Measurements from ENCODE around the gene CROCC2. TPM values are rescaled to one million over a fixed set of nuclear protein-coding genes. Genes with fewer than 3 reads are reported as not detected.

The CROCC2 gene
- polyA plus RNA-seq, 1 of the 3 experiments (the other 2 are of a cell fraction): not detected

DNA sequence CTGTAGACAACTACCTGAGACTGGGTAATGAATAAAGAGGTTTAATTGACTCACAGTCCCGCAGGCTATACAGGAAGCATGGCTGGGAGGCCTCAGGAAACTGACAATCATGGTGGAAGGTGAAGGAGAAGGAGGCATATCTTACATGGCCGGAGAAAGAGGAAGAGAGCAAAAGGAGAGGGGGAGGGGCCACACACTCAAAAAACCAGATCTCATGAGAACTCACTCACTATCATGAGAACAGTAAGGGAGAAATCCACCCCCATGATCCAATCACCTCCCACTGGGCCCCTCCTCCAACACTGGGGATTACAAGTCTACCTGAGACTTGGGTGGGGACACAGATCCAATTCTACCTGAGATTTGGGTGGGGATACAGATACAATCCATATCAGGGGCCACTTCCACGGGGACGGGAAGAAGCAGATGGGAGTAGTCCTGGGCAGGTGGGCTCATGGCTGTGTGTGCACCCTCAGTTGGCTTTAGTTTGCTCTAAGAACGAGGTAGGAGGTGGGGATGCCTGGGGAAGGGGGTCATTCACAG lies 20.0 kb upstream of the CROCC2 start:
- no peak overlapping the region for H3K4me3 ChIP-seq (ENCODE audit: low read depth in 2 of 2, low read length in 1 of 2)
- H3K4me1 ChIP-seq (ENCODE audit: control insufficient read depth in 1 of 2, insufficient read depth in 2 of 2, low read depth in 1 of 2, low read length in 1 of 2): no peaks in the 10 kb centered on the region; a peak in 1 of 4 replicates
- CTCF ChIA-PET: interaction anchor here (1.2 kb wide), 1 partner anchor 29 kb away, joined by 3 read pairs; no protein-coding TSS in a partner anchor
- no peaks in the 10 kb centered on the region for H4K20me1 ChIP-seq (ENCODE audit: insufficient read depth)
- no peaks in the 10 kb centered on the region for H3K9me3 ChIP-seq
- POLR2A ChIA-PET: no interaction called here
- no peaks in the 10 kb centered on the region for H3K79me2 ChIP-seq (ENCODE audit: insufficient read depth)
- TF ChIP-seq EZH2phosphoT487 (IDR thresholded peaks at IDR 0.05; ENCODE audit: borderline replicate concordance, low read depth) (no peak), TCF12 (IDR thresholded peaks at IDR 0.05) (no peak), MXI1 (IDR thresholded peaks at IDR 0.05; ENCODE audit: low read depth, low read length) (no peak), SIN3A (IDR thresholded peaks at IDR 0.05; ENCODE audit: borderline replicate concordance, low read depth, low read length) (no peak), RCOR1 (IDR thresholded peaks at IDR 0.05; ENCODE audit: low read length) (no peak), EP300 (IDR thresholded peaks at IDR 0.05; ENCODE audit: borderline replicate concordance in 1 of 2, low read depth in 1 of 2, low read length in 1 of 2) (no peak), SMC3 (IDR thresholded peaks at IDR 0.05; ENCODE audit: low read depth, low read length) (no peak), GABPA (IDR thresholded peaks at IDR 0.05; ENCODE audit: low read depth) (no peak), JUND (IDR thresholded peaks at IDR 0.05) (no peak), RFX5 (IDR thresholded peaks at IDR 0.05; ENCODE audit: low read length) (no peak), CHD2 (IDR thresholded peaks at IDR 0.05; ENCODE audit: low read length, partially characterized antibody) (no peak), YY1 (IDR thresholded peaks at IDR 0.05; ENCODE audit: low read depth) (no peak), RAD21 (IDR thresholded peaks at IDR 0.05; ENCODE audit: low read length) (no peak)
- TF ChIP-seq, protein P1, sequence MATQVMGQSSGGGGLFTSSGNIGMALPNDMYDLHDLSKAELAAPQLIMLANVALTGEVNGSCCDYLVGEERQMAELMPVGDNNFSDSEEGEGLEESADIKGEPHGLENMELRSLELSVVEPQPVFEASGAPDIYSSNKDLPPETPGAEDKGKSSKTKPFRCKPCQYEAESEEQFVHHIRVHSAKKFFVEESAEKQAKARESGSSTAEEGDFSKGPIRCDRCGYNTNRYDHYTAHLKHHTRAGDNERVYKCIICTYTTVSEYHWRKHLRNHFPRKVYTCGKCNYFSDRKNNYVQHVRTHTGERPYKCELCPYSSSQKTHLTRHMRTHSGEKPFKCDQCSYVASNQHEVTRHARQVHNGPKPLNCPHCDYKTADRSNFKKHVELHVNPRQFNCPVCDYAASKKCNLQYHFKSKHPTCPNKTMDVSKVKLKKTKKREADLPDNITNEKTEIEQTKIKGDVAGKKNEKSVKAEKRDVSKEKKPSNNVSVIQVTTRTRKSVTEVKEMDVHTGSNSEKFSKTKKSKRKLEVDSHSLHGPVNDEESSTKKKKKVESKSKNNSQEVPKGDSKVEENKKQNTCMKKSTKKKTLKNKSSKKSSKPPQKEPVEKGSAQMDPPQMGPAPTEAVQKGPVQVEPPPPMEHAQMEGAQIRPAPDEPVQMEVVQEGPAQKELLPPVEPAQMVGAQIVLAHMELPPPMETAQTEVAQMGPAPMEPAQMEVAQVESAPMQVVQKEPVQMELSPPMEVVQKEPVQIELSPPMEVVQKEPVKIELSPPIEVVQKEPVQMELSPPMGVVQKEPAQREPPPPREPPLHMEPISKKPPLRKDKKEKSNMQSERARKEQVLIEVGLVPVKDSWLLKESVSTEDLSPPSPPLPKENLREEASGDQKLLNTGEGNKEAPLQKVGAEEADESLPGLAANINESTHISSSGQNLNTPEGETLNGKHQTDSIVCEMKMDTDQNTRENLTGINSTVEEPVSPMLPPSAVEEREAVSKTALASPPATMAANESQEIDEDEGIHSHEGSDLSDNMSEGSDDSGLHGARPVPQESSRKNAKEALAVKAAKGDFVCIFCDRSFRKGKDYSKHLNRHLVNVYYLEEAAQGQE (IDR thresholded peaks at IDR 0.05; ENCODE audit: low read depth, low read length): no peak
- TF ChIP-seq, protein P2, sequence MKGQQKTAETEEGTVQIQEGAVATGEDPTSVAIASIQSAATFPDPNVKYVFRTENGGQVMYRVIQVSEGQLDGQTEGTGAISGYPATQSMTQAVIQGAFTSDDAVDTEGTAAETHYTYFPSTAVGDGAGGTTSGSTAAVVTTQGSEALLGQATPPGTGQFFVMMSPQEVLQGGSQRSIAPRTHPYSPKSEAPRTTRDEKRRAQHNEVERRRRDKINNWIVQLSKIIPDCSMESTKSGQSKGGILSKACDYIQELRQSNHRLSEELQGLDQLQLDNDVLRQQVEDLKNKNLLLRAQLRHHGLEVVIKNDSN (IDR thresholded peaks at IDR 0.05; ENCODE audit: borderline replicate concordance, low read depth): no peak
- TF ChIP-seq, protein P3, sequence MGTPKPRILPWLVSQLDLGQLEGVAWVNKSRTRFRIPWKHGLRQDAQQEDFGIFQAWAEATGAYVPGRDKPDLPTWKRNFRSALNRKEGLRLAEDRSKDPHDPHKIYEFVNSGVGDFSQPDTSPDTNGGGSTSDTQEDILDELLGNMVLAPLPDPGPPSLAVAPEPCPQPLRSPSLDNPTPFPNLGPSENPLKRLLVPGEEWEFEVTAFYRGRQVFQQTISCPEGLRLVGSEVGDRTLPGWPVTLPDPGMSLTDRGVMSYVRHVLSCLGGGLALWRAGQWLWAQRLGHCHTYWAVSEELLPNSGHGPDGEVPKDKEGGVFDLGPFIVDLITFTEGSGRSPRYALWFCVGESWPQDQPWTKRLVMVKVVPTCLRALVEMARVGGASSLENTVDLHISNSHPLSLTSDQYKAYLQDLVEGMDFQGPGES (IDR thresholded peaks at IDR 0.05; ENCODE audit: low read depth, low read length): no peak
- TF ChIP-seq, protein P4, sequence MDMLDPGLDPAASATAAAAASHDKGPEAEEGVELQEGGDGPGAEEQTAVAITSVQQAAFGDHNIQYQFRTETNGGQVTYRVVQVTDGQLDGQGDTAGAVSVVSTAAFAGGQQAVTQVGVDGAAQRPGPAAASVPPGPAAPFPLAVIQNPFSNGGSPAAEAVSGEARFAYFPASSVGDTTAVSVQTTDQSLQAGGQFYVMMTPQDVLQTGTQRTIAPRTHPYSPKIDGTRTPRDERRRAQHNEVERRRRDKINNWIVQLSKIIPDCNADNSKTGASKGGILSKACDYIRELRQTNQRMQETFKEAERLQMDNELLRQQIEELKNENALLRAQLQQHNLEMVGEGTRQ (IDR thresholded peaks at IDR 0.05; ENCODE audit: borderline replicate concordance, low read depth, low read length): no peak
- TF ChIP-seq, protein P5, sequence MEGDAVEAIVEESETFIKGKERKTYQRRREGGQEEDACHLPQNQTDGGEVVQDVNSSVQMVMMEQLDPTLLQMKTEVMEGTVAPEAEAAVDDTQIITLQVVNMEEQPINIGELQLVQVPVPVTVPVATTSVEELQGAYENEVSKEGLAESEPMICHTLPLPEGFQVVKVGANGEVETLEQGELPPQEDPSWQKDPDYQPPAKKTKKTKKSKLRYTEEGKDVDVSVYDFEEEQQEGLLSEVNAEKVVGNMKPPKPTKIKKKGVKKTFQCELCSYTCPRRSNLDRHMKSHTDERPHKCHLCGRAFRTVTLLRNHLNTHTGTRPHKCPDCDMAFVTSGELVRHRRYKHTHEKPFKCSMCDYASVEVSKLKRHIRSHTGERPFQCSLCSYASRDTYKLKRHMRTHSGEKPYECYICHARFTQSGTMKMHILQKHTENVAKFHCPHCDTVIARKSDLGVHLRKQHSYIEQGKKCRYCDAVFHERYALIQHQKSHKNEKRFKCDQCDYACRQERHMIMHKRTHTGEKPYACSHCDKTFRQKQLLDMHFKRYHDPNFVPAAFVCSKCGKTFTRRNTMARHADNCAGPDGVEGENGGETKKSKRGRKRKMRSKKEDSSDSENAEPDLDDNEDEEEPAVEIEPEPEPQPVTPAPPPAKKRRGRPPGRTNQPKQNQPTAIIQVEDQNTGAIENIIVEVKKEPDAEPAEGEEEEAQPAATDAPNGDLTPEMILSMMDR (IDR thresholded peaks at IDR 0.05): no peak
- H3K36me3 ChIP-seq (replicated peaks in 1 of 2; ENCODE audit: control insufficient read depth in 1 of 2, insufficient read depth in 2 of 2, low read length in 1 of 2): no peaks in the 10 kb centered on the region
- H3K27ac ChIP-seq (ENCODE audit: low read depth in 2 of 2, low read length in 1 of 2): no peak overlapping the region
- no peaks in the 10 kb centered on the region for H3K9me2 ChIP-seq
- WGBS (ENCODE audit: low lambda C conversion rate): 52% methylated on average over 5 of the region's 5 CpGs
- no peak overlapping the region for H3K9ac ChIP-seq
- DNase-seq: no peak
- H3F3A ChIP-seq (replicated peaks; ENCODE audit: insufficient read depth): no peaks in the 10 kb centered on the region
- H3K27me3 ChIP-seq (ENCODE audit: insufficient read depth): no peaks in the 10 kb centered on the region
- no peak overlapping the region for H2AFZ ChIP-seq (ENCODE audit: low read depth)
- H3K4me2 ChIP-seq: no peak overlapping the region
